Hematopoietic multipotent progenitor cell treated with erythropoietin and hydrocortisone succinate and interleukin-3 and kit ligand, for 8 days (in vitro differentiated cells): ENCODE measurements around the gene RRAS.

Source experiments
- DNase-seq: peaks from one replicate; pipeline ENCODE4 v3.0.0-alpha.2; 2015

The RRAS gene

DNA sequence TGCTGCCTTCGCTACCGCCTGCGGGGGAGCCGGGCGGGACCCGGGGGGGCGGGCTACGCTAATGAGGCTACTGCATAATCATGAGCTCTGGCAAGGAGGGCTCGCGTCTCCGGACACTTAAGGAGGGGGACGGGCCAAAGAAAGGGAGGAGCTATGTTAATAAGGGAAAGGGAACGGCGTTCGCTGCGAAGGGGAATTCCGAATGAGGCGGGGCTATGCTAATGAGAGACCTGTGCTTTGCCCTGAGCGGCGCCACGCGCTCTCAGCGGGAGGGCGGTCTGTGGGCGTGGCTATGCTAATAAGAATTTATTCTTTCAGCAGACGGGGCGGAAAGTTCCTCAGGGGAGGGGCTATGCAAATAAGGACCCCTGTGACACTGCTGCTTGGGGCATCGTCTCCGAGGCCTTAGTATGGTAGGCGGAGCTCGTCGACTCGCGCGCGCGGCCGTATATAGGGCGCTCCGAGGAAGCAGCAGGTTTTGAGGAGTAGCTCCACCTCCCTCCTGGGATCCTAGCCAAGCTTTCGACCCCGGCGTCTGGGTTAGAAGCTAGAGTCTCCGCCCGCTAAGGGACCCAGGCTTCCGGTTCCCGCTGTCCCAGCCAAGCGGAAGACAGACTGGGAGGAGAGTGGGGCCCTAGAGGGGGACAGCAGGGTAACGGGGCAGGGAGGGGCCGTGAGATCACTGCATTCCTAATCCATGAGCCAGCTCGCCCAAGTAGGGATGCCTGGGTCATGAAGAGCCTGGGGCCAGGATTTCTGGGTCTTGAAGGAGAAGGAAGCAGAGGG lies at the start of gene RRAS:
RRAS (minus strand) TSS at position 31 of the 786 bp plus-strand sequence. CDS start 45 bp downstream, outside the sequence.
- peak; percentile 100 for DNase-seq

DNA sequence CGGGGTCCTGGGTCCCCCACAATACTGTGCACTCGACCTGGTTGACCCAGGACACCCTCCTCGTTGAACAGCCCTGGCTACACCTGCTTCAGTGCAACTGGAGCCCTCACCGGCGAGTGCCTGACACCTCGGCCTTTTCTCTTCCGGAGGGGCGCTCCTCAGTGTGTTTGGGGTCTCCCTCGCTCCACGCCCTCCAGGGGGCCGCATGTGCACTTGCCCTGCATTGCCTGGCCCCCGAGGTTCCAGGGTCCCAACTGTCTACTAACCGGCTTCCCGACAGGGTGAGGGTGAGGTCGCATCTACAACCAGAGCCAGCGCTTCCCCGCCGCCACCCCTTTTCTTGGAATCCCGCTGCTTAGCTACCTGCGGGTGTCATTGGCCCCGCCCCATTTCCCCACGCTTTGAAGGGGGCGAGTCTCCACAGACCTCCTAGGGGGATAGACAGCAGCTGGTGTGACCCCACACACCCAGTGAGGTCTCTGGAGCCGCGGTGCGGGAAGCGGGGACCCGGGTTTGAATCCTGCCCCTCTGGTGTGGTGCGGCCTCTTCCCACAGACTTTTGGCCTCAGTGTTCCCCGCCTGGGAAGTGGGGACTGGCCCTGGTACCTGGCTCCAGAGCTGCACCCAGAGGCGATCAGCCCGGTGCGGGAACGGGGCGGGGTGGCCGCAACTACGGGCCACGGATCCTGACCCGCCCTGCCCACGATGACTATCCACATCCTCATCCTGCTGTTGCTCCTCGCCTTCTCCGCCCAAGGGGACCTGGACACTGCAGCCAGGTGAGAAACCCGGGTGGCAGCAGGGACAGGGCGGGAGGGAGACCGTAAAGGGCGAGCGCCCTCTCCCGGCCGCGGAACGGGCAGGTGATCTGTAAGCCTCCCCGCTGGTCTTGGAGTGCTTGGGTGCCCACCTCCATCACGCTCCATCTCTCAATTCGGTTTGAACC lies 49.5 kb upstream of the RRAS start, which contains the start of gene ADM5:
ADM5 (plus strand) TSS at position 462 of the 946 bp plus-strand sequence; CDS start at position 706, 244 bp downstream.
- no peak for DNase-seq

DNA sequence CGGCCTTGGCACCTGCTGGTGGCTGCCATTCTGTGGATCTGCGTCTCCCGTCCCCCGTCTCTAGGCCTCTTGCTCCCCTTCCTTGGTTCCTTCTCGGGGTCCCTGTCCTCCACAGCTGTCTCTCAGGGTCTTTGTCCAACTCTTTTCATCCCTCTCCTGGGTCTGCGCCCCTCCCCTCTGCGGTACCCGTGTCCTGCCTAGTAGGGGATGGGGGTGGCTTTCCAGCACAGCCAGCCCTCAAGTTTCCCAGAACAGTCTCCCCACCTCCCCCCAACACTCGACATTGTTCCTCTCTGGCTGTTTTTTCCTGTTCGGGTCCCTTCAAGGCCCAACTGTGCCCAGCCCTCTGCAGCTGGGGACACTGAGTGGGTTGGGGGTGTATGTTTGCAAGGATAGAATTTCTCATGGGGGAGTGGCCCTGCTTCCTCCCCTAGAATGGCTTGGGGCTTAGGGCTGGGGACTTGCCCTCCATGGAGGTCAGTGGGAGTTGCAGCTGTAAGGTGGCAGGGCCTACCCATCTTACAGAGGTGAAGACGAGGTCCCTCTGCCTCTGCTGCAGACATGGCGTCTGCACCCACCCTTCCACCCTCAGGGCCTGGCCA lies 48.7 kb upstream of the RRAS start:
- DNase-seq = no peak

DNA sequence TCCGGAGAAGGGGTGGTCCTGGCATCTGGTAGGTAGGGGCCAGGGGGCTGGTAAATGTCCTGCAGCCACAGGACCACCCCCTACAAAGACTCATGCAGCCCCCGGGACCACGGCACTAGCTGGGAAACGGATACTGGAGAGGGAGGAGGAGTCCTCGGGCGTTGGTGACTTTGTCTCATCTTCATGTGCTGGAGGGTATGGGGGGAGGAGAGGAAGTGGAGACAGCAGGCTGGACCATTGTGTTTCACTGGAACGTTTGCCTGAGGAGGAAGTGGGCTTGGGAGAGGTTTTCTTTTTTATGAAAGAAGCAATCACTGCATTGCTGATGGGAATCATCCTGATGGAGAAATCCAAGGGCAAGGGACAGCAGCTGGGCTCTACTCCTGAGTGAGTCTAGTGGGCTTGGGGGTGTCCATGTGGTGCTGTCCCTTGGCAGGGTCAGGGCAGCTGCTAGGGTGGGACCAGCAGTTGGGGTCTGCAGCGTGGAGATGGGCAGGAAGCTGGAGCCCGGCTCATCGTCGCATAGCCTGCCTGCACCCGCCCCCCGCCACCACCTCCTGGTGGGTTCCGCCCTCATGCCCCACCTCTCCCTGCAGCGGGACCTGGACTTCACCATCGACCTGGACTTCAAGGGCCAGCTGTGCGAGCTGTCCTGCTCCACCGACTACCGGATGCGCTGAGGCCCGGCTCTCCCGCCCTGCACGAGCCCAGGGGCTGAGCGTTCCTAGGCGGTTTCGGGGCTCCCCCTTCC lies 47.8 kb upstream of the RRAS start:
- DNase-seq = no peak

DNA sequence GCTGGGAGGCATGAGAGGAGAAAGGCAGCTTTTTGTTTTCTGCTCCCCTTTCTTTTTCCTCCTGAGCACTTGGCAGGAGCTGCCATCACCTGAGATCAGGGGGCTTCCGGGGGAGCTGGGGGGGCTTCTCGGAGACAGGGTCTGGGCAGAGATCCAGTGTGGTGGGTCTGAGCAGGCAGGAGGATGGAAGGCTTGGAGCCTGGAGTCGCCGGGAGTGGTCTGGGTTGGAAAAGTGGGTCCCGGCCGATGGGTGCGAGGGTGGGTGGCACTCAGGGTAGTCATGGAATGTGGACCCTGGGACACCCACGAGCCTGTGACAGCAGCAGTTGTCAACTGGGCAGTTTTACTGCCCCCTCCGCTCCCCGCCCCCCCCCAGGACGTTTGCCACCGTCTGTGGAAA lies 47.2 kb upstream of the RRAS start:
- DNase-seq = no peak

DNA sequence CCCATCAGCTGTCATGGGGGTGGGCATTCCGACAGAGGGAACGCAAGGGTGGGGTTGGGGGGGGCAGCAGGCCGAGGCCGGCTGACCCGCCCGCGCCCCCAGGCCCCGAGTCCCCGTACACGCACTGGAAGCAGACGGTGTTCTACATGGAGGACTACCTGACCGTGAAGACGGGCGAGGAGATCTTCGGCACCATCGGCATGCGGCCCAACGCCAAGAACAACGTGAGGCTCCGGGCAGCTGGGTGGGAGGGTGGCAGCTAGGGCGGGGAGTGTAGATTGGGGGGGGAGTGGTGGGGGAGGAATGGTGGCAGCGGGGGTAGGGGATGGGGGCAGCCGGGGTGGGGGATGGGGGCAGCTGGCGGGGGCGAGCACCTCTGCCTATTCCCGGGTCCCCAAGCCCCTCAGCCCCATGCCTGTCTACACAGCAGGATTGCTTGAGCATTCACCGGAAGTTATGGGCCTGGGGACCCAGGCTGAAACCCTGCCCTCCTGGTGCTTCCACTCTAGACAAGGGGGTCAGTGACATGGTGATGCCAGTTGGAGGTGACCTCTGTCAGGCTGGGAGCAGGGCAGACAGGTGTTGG lies 46.7 kb upstream of the RRAS start:
- no peak for DNase-seq

DNA sequence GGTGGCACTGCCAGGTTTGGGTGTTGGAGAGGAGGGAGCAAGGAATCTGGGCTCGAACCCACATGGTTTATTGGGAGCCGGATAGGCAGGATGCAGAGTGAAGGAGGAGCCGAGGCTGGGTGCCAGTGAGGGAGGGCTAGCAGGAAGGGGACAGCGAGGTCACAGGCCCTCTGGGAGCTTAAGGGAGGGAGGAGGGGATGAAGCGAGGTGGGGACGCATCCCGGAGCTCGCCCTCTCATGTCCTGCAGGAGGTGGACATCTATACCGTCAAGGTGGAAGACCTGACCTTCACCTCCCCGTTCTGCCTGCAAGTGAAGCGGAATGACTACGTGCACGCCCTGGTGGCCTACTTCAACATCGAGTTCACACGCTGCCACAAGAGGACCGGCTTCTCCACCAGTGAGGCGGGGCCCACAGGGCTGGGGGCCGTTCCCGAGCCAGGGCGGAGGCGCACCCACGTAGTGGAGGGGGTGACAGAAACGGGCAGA lies 45.9 kb upstream of the RRAS start:
- no peak for DNase-seq

DNA sequence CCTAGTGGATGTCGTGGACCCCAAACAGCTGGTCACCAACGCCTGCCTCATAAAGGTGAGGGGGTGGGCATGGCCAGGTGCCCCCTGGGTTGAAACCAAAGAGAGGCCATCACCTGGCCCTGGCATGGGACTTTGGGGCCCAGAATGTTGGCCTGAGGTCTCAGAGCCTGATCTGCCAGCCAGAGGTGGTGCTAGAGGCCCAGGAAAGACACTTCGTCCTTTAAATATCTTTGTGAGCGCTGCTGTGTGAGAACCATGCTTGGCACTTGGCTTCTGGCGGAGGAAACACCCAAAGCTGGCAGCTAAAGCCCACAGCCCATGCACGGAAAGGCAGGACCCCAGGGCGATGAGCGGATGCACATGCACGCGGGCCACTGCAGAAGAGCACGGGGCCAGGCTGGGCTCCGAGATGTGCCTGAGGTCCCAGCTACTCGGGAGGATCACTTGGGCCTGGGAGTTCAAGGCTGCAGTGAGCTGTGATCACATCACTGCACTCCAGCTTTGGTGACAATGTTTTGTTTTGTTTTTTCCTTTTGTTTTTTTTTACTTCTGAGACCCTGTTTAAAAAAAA lies 45.1 kb upstream of the RRAS start:
- DNase-seq = no peak

DNA sequence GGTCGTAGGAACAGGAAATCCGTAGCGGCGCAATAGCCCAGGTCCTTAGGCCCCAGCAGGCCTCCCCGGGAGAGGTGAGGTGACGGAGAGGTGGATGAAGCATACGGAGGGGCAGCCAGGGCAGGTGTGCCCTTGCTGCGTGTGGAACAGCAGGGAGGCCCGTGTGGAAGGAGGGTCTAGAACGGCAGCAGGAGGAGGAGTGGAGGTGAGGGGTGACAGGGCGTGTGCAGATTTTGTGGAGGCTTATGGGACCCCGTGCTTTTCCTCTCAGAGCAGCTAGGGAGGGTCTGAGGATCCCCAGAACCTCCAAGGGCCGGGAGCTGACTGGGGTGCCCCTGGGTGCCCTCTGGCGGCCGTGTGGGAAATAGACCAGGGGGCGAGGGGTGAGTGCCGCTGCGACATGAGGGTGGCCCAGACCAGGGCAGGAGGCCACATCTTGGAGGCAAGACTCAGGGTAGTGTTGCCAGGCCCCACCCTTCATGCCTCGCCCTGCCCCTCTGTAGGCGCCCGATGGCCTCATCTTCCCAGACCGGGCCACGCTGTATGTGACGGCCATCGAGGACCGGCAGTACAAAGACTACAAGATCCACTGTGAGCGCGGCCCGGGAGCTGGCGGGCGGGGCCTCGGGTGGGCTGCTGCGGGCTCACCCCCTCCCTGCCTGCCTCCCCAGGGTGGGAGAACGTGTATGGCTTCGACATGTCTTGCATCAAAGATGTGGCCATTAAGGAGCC lies 44.5 kb upstream of the RRAS start:
- DNase-seq = no peak

DNA sequence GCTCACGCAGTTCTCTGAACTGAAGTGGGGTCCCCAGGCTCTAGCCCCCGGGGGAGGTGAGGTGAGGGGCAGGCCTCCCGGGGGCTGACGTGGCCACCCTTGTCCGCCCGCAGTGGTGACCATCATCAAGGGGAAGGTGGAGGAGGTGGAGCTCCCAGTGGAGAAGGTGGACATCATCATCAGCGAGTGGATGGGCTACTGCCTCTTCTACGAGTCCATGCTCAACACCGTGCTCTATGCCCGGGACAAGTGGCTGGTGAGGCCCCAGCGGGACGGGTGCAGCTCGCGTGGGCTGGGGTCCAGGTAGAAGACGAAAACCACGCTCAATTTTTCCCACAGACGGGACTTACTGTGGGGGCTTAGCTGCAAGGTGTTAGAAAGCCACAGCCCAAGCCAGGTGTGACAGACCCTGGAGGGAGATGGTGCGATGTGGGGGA lies 43.9 kb upstream of the RRAS start:
- DNase-seq = no peak

DNA sequence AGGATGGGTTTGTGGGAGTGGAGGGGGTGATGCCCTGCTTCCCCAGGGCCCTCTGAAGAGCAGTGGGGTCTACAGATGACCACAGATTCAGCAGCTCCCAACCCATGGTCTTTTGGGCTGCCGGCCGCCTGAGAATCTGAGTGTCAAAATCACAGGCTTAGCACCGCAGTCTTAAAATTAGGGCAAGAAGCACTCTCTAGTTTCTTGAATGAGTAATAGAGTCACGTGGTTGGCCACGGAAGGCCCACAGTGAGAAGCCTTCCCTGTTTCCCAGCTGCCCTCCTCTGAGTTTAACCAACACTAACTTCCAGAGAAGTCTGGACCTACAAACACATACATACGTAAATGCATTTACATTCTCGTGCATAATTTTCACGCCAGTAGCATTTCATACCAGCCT lies 42.3 kb upstream of the RRAS start:
- no peak for DNase-seq

DNA sequence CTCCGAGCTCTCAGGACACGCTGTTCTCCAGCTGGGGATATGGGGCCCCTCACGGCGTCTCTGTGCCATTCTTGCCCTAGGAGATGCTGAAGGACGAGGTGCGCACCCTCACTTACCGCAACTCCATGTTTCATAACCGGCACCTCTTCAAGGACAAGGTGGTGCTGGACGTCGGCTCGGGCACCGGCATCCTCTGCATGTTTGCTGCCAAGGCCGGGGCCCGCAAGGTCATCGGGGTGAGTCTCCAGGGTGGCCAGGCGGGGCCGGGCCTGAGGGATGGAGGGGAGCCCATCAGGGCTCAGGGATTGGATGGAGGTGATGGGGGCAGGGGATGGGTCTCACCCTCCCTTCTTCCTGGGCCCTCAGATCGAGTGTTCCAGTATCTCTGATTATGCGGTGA lies 41.9 kb upstream of the RRAS start:
- DNase-seq = no peak

DNA sequence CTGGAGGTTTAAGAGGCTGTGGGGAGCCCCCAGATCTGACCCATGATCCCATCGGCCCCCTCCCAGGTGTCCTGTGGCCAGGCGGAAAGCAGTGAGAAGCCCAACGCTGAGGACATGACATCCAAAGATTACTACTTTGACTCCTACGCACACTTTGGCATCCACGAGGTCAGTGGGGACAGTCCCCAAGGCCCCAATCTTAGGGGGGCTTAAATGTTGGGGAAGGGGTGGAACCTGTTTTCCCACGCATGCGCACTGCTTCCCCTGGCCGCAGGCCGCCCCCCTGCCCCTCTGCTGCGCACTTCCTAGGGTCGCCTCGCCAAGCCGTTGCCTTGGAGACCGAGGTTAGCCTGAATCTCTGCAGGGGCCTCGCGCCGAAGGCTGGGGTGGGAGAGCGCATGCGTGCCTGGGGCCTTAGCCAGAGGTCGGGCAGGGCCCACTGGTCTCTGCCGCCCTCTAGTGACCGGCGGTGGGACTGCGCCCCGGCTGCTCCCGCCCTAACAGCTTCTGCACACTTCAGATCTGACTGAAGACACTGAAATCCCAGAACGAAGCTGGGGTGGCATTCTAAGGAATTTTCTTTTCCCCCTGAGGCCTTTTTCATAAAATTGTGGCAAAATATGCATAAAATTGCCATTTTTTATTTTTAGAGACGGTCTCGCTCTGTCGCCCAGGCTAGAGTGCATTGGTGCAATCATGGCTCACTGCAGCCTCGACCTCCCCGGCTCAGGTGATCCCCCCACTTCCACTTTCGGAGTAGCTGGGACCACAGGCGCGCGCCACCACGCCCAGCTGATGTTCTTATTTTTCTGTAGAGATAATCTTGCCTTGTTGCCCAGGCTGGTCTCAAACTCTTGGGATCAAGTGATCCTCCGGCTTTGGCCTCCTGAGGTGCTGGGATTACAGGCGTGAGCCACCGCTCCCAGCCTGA lies 40.7 kb upstream of the RRAS start:
- peak; percentile 86 for DNase-seq

DNA sequence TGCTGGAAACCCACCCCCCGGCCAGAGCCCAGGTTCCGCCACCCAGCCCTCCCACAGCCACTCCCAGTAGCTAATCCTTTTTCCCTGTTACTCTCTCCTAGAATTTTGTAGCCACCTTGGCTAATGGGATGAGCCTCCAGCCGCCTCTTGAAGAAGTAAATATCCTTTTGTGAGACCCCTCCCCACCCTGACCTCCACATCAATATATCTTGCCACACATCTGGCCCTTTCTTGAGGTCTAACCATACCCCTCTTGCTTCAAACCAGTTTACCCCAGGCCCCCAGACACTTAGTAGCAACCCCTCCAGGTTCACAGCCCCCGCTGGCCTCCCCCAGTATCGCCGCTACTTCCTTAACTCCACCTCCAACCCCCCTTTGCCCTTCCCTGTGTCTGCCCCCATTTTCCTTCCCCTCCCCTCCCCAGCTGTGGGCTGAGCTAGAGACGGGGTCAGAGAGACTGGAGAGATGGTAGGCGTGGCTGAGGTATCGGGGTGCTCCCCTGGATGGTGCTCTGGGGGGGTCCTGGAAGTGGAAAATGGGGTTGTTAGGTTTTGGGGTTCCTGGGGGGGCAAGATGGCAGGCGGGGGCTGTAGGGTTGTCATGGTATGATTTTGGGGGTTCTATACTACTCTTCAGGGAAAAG lies 39.9 kb upstream of the RRAS start:
- no peak for DNase-seq

DNA sequence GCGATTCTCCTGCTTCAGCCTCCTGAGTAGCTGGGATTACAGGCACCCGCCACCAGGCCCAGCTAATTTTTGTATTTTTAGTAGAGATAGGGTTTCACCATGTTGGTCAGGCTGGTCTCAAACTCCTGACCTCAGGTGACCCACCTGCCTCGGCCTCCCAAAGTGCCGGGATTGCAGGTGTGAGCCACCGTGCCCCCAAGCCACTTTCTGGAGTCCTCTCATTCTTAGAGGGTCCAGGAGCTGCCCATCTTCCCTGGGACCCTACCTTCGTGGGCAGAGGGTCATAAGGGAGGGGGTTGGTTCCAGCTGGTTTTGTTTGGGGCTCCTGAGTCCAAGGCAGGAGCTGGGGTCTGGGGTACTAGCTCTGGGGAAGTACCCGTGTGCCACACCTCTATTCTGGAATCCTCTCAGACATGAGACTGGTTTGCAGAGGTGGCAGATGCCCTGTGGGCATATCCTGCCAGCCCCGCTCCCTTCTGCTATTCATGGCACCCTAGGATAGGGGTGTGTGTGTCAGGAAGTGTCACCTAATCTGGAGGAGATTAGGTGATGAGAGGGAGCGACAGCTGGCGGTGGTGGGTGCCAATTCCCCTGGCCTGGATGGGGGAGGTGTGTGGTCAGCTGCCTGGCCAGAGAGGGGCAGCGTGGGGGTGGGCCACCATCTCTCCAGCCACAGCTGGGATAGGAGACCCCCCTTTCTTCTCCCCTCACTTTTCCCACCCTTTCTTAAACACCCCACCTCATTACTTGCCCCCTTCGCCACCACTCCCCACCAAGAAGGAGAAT lies 39.2 kb upstream of the RRAS start:
- no peak for DNase-seq

DNA sequence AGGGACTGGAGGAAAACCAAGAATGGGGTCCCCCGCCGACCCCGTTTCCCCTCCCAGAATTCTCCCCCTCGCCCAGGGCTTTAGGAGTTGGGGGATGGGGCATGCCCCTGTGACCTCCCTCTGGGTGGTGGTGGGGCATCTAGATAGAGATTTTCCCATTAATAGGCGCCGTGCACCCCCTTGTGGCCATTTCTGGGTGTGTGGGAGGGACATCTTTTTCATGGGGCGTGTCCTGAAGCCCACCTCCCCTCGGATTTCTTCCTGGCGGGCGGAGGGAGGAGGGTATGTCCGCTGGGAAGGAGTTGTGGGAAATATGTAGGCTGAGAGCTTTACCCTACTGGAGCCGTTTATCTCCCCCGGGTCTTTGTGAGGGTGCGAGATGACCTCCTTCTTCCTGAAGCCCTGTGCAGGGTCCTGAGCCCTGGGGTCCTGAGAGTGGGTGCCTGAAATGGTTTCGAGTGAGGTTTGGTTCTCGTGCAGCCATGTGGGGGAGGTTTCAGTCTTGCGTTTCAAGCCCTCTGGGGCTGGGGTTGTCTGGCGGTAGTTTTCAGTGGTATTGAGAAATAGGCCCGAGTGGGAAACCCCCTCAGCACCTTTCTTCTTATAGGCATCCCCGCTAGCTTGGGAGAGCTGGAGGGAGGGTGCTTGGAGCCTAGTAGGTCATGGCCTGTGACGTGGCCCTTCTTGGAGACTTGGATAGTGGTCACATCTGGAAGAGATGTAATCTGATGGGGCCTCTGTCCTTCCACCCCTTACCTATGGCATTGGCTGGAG lies 38.1 kb upstream of the RRAS start:
- peak; percentile 85 for DNase-seq

DNA sequence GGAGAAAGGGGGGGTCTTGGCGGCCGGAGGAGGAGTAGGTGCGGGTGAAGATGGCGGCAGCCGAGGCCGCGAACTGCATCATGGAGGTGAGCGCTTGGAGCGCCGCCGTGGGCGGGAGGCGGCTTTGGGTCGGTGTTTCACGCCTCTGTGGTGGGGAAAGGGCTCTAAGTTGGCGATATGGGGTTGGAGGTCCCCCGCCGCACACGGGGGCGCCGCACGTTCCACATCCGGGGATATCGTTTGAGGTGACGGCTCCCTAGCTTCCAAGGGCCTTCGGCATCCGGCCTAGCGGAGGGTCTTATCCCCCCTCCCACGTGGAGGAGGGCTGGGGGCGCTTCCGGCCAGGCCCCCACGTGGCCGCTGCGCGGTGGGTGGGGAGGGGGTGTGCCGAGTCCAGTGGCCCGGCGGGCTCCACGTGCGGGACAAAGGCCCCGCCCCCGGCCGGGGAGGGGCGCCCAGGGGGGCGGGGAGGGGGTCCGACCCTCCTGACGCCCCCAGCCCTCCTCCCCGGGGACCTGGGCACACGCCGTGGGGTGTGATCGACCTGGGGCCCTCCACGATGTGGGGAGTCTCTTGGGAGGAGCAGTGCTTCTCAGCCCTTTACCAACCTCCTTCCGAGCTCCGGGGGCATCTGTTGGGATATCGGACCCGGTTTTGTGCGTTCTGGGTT lies 37.4 kb upstream of the RRAS start, which contains the start of gene PRMT1:
PRMT1 (plus strand) TSS at position 41 of the 670 bp plus-strand sequence; CDS start at position 51, 10 bp downstream.
- peak; percentile 48 for DNase-seq
